NCI-H226 (cell line): Measurements from ENCODE around the gene ZNF397.

Source experiments
- DNase-seq: peaks from one replicate; pipeline ENCODE4 v3.0.0-alpha.2; 2015

The ZNF397 gene

DNA sequence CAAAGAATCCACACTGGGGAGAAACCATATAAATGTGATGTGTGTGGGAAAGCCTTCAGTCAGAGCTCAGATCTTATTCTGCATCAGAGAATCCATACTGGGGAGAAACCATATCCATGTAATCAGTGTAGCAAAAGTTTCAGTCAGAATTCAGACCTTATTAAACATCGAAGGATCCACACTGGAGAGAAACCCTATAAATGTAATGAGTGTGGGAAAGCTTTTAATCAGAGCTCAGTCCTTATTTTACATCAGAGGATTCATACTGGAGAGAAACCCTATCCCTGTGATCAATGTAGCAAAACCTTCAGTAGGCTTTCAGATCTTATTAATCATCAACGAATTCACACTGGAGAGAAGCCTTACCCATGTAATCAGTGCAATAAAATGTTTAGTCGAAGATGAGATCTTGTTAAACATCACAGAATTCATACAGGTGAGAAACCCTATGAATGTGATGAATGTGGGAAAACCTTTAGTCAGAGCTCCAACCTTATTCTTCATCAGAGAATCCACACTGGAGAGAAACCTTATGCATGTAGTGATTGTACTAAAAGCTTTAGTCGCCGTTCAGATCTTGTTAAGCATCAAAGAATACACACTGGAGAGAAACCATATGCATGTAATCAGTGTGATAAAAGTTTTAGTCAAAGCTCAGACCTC lies 65.9 kb downstream of the ZNF397 start:
- DNase-seq: no peak
